ENCODE results near the gene CLSTN3. TPM values are rescaled to one million over a fixed set of nuclear protein-coding genes. Genes with fewer than 3 reads are reported as not detected.

CLSTN3 gene
- total and polyA plus RNA-seq, 12 donors, result 3.7 to 16.8 (median 6.0) TPM

GRCh38 chr12:7130701-7131501, 730 bp downstream of the CLSTN3 start:
- H3K4me1 ChIP-seq, result peaks cover 5 to 38% (median 25%) of the 10 kb centered on the region in 9 donors
- WGBS, 2 donors, result 4 to 5% methylated on average over 32 of the region's 32 CpGs
- H3K27me3 ChIP-seq, result peaks cover 0 to 29% (median 0%) of the 10 kb centered on the region in 7 donors
- no peaks in the 10 kb centered on the region for H3K9me3 ChIP-seq
- TF ChIP-seq CTCF (IDR thresholded peaks at IDR 0.05), result no peak
- H3K36me3 ChIP-seq, result peaks cover 0 to 25% (median 0%) of the 10 kb centered on the region in 9 donors
- DNase-seq, result peak in 1 of 2 donors; percentile 47
- intact Hi-C loops (cut with DNase I), result no loop called here
- H3K4me3 ChIP-seq, result peak overlapping the region; percentile 52 to 77 (median 66)
- peak; percentile 18 to 61 (median 53) for ATAC-seq
- H3K27ac ChIP-seq, result peak overlapping the region in 8 of 10 donors; percentile 30 to 80 (median 64)

GRCh38 chr12:7131502-7131866, 1.3 kb downstream of the CLSTN3 start:
- peak overlapping the region in 2 of 10 donors; percentile 75 to 80 for H3K27ac ChIP-seq
- WGBS, 2 donors, result 56 to 59% methylated on average over 7 of the region's 7 CpGs
- no peak for ATAC-seq
- no peak for TF ChIP-seq CTCF (IDR thresholded peaks at IDR 0.05)
- no peaks in the 10 kb centered on the region for H3K9me3 ChIP-seq
- peaks cover 0 to 31% (median 0%) of the 10 kb centered on the region in 9 donors for H3K36me3 ChIP-seq
- intact Hi-C loops (cut with DNase I), result no loop called here
- H3K4me1 ChIP-seq, result peaks cover 5 to 38% (median 25%) of the 10 kb centered on the region in 9 donors
- peaks cover 0 to 29% (median 0%) of the 10 kb centered on the region in 7 donors for H3K27me3 ChIP-seq
- peak overlapping the region in 4 of 10 donors; percentile 68 to 77 (median 69) for H3K4me3 ChIP-seq
- no peak for DNase-seq

GRCh38 chr12:7134396-7135166, 4.4 kb downstream of the CLSTN3 start:
- DNase-seq (no peak), ATAC-seq (no peak)
- intact Hi-C loops (cut with DNase I), result no loop called here
- no peak overlapping the region for H3K27ac ChIP-seq
- H3K4me1 ChIP-seq, result peaks cover 0 to 19% (median 13%) of the 10 kb centered on the region in 9 donors
- 86 to 89% methylated on average over 12 of the region's 12 CpGs for WGBS, 2 donors
- peaks cover 0 to 53% (median 0%) of the 10 kb centered on the region in 9 donors for H3K36me3 ChIP-seq
- no peak for TF ChIP-seq CTCF (IDR thresholded peaks at IDR 0.05)
- H3K9me3 ChIP-seq, result no peaks in the 10 kb centered on the region
- no peak overlapping the region for H3K4me3 ChIP-seq
- peaks cover 0 to 15% (median 0%) of the 10 kb centered on the region in 7 donors for H3K27me3 ChIP-seq

DNA sequence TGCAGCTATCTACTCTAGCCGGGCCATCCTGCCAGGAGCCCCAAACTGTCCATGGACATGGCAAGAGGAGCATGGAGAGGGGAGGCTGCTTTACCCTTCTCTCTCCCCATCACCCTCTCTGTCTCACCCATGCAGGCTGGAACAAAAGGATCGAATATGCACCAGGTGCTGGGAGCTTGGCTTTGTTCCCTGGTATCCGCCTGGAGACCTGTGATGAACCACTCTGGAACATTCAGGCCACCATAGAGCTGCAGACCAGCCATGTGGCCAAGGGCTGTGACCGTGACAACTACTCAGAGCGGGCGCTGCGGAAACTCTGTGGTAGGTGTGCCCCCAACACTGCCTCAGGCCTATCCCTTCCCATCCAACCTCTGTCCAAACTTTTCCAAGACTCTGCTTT, 5.9 kb downstream of the CLSTN3 start:
- no peak for TF ChIP-seq CTCF (IDR thresholded peaks at IDR 0.05)
- Histone ChIP-seq H3K27me3 (peaks cover 0 to under 1% (median 0%) of the 10 kb centered on the region in 7 donors), H3K4me3 (no peak overlapping the region), H3K27ac (no peak overlapping the region), H3K36me3 (peaks cover 0 to 63% (median 0%) of the 10 kb centered on the region in 9 donors), H3K9me3 (no peaks in the 10 kb centered on the region), H3K4me1 (peaks cover 0 to 4% (median 2%) of the 10 kb centered on the region in 9 donors)
- 91 to 93% methylated on average over 7 of the region's 7 CpGs for WGBS, 2 donors
- intact Hi-C loops (cut with DNase I), result no loop called here
- ATAC-seq (no peak), DNase-seq (no peak)

Measured in heart right ventricle (tissue), 16 donors.